HG02943 (cell line): Measurements from ENCODE around the gene CDH11.

Experiments
- ATAC-seq: cut with Tn5 transposase; IDR thresholded peaks from one replicate; pipeline ENCODE4 v1.9.1; 2021; ENCODE audit warnings: mild to moderate bottlenecking, low read depth, moderate library complexity; ENCODE audit not compliant: unreplicated experiment

Gene CDH11

GRCh38 chr16:65118871-65119270, 3.0 kb downstream of the CDH11 start:
- no peak for ATAC-seq

GRCh38 chr16:65117811-65118448, 3.9 kb downstream of the CDH11 start:
- ATAC-seq, result peak; percentile 59

GRCh38 chr16:65116818-65117430, 4.9 kb downstream of the CDH11 start:
- ATAC-seq, result no peak

- no peak for ATAC-seq
Observed at GRCh38 chr16:65116216-65116615, 5.6 kb downstream of the CDH11 start.

DNA sequence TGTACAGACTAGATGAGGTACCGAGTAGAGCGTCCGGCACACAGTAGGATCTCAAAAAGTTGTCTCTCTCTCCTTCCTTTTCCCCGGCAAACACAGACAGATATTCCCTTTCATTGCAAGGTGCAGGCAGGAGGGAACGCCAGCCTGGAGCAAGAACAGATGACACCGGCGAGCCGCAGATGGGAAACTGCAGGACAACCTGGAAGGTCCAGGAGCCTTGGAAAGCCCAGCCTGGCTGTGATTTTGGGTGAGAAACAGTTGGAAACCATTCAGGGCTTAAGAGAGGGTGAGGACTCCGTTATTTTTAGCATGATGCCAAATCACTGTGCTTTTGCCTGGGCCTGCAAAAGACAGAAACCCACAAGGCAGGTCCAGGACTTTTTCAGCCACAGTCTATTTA, 7.3 kb downstream of the CDH11 start:
- ATAC-seq, result no peak

- ATAC-seq, result no peak
Observed at GRCh38 chr16:65113441-65113840, 8.4 kb downstream of the CDH11 start.

- ATAC-seq, result no peak
Observed at GRCh38 chr16:65111306-65111705, 10.6 kb downstream of the CDH11 start.

DNA sequence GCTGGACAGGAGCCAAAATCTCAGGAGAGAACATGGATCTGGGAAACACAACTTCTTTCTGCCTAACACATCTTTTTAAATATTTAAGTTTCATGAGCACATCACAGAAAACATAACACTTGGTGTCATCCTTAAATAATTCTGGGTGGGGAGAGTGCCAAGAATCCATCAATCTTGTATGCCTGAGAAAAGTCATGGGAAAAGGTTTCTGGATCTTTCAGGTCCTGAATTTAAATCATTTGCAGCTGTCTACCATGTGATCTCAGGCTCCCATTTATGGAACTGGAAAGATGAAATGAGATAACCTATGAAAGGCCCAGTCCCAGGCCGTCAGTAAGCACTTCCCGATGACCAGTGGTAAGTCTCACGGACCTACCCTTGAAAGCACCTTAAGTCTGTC, 15.1 kb downstream of the CDH11 start:
- ATAC-seq, result no peak

- ATAC-seq, result no peak
Observed at GRCh38 chr16:65105171-65105570, 16.7 kb downstream of the CDH11 start.

GRCh38 chr16:65104471-65104870, 17.4 kb downstream of the CDH11 start:
- ATAC-seq, result no peak

DNA sequence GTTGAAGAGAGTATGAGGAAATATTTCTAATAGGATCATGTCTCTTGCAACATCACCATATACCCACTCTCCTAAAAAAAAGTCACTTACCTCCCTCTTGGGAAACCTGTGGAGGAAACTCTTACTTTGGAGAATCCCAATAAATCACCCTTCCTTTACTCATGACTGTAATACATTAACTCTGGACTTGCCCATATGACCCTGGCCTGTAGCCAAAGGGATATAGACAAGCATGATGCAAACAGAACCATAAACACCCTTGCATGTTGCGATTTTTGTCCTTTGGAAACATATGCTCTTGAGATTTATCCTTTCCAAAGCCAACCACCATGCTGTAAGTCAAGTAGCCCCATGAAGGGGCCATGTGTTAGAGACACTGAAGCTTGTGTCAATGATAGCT, 19.5 kb downstream of the CDH11 start:
- no peak for ATAC-seq

DNA sequence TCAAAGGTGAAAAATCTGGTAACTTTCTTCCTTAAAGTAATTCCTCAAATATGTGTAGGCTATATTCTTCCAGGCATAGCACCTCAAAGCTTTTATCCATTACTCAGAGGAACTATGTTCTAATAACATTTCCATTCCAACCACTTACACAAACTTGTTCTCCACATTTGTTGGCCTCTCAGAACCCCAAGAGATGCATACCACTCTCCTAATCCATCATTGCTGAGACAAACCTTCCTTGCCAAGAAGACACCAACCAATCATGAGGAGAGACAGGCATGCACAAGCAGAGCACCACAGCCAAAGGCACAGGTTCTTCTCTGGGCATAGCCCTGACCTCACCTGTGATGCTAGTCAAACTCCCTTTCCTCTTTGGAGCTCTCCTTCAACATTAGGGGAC, 20.9 kb downstream of the CDH11 start:
- no peak for ATAC-seq

- ATAC-seq, result no peak
Observed at GRCh38 chr16:65099607-65100006, 22.3 kb downstream of the CDH11 start.

DNA sequence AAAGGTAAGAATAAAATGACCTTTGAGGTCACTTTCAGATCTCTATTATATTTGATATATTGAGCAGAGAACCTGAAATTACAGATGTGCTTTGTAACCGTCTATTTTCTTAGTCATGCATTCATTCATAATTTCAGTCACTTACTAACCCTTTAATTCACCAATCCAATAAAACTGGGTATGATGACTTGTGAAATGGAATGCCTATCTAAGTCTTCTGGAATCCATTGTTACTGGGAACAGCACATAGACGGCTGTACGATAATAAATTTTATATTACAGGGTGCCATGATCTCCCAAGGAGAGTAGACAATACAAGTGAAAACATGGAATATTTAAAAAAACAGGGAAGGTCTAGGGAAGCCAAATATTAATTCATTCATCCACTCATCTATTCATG, 22.9 kb downstream of the CDH11 start:
- no peak for ATAC-seq

DNA sequence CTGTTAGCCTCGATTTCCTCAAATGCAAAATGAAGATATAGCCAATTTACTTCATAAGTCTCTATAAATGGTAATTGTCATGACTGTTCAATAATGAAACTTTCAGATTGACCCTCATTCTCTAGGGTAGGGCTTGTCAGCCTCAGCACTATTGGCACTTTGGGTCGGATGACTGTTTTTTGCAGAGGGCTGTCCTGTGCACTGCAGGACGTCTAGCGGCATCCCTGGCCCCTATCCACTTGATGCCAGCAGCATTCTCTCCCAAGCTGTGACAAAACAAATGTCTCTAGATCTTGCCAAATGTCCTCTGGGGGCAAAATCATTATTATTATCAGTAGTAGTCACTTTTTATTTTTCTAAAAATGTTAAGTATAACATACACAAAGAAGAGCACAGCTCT, 24.6 kb downstream of the CDH11 start:
- ATAC-seq, result no peak

GRCh38 chr16:65095906-65096305, 26.0 kb downstream of the CDH11 start:
- no peak for ATAC-seq

DNA sequence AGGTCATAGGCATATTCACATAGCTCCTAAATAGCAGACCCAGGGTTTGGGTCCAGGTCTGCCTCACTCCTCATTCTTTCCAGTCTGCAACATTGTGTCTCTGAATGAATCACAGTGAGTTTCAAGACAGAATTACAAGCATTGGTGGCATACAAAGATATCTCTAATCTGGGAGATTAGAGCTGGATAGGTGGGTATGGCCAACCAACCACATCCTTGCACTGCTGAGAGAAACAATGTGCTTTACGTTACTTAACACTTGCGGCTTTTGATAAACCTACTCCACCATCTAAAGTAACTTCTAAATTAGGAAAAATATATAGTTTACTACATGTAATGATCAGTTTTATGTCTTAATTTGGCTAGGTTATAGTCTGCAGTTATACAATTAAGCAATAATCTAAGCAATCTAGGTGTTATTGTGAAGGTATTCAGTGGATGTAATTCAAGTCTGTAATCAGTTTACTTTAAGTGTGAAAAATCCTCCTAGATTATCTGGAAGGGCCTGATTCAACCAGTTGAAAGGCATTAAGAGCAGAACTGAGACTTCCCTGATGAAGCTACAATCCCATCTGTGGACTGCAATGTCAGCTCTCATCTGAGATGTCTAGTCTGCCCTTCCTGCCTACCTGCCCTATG, 26.7 kb downstream of the CDH11 start:
- no peak for ATAC-seq

DNA sequence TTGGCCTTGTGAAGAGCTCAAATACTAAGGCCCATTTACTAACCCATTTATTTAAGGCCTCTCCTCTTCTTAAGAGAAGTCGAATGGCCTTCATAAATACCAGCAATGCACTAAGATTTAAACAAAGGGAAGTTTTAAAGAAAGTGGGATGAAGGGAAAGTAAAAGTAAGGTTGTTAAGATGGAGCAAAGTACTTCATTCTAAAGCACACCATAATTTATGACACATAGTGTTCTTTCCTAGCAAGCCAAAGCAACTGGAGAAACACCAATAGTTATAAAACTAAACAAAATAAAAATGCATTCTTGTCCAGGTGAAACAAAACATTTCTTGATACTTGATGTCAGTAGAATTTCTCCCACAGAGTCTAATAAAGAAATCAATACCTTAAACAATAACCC, 27.9 kb downstream of the CDH11 start:
- ATAC-seq, result no peak

DNA sequence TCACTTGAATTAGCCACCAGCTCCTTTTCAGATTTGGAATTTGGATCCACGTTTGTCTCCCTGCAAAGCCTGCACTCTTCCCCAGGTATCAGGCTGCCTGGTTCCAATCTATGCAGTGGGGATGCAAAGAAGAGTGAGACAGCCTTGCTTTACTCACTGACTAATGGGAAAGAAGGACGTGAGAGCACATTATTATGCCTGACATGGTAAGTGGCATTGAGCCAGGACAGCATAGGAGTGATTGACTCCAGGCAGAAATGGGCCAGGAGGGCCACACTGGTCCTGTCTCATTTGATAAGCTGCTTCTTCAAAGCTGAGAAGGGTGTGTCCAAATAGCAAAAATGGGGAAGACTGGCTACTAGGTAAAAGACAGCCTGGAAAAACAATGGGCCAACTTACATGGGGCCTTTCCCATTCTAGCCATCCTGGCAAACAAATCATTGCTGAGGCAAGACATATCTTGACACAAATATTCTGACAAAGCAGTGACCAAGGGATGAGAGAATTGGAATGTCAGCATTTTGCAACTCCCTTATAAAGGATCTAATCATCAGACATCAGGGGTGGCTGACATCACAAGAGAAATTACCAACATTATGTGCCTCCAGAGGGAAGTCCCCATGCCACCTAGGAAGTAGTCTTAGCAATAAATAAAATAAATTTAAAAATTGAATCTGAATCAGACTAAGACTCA, 38.6 kb downstream of the CDH11 start:
- ATAC-seq, result no peak

- ATAC-seq, result no peak
Observed at GRCh38 chr16:65079549-65079948, 42.3 kb downstream of the CDH11 start.

GRCh38 chr16:65077181-65077580, 44.7 kb downstream of the CDH11 start:
- no peak for ATAC-seq

DNA sequence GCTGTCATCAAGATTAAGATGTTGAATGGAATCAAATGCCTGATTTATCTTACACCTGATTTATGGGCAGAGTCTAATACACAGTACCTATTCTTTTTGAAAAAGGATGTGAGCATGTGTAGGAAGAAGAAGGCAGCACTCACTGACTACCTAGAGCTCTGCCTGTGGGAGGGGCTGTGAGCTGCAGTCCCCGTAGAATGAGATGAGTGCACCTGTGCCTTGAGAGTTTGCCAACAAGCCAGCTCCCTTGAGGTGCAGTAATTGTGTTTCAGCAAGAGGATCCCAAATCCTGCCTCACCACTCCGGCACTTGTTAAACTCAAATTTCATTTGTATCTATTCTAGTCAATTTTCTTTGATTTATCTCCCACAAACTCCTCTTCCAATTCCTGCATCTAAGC, 46.0 kb downstream of the CDH11 start:
- no peak for ATAC-seq
